Heart left ventricle (tissue), 13 donors: ENCODE results near the gene DCST1.
A peak's percentile ranks its signal among the peaks of the same experiment; 100 is the strongest.

ENCODE experiments used
- POLR2A ChIP-seq, 2 donors: fragments of 450-650 bp; IDR thresholded peaks; one replicate each; pipeline ENCODE4 v1.6.1; 2017; ENCODE audit warnings: antibody characterized with exemption in 2 of 2, mild to moderate bottlenecking in 2 of 2, moderate library complexity in 2 of 2
- TF ChIP-seq, protein P1 (sequence below), 12 donors: fragments of 200-600 bp; sonication (generic) in 4 of 12; IDR thresholded peaks; one replicate each; pipeline versions ENCODE4 v1.5.0 to v1.8.0; 2018 to 2022; ENCODE audit warnings: antibody characterized with exemption in 12 of 12, mild to moderate bottlenecking in 5 of 12
- donor health status: ischemic (EF 13 %, LVEDD 7.1; RV severe dilation, severe dysfunction).
- donor health status: DM: no; HTN: yes; CAD: no.
- donor health status: DM: no; HTN: no; CAD: no.
- donor health status: ischemic (EF 25% LVEDD 6.9; RV normal size, moderate dysfunction).
- donor health status: ischemic (EF 25% LVEDD 5.7; RV mildly dilated, moderate dysfunction).
- donor health status: ischemic (EF 35%, LVEDD 5.7; RV mildly dilated, moderate dysfunction).
- donor health status: nonischemic (EF 11% LVEDD 7.7; RV severe dilation, severe dysfunction).
- donor health status: DM: yes; HTN: yes; CAD: no.
- donor health status: PGD.
- donor health status: ischemic (EF 29% LVEDD 5.4; RV normal size, mild dysfunction).
- donor health status: nonischemic (EF 23%, LVEDD 6.1; RV moderate dilation, normal function).

DNA sequence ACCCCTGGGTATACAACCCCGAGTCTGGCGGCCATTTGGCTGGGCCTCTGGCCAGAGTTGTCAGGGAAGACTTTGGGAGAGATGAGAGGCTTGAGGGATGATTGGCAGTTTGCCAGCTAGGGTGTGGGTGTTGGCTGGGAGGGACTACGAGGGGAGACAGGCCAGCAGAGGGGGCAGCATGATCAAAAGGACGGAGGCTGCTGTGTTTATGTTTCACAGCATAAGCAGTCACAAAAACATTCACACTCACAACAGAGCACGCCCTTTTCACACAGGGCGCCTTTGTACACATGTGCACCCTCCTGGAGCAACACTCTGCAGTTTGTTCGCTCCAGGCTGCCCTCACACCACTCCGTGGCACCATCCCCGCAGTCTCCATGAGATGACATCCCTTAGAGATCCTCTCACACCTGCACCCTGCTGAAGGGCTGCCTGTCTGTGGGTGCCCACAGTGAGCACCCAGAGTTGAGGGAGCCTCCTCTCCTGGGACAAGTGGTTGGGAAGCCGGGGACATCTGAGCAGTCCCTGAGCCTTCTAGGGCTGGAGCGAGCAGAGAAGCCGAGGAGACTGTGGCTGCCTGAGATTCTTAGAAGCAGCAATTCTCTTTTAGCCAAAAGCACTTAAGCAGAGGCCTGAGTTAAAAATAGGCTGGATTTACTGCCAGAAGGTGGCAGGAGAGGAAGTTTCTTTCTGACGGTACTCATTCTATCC lies 60.4 kb downstream of the DCST1 start:
- no peak for TF ChIP-seq POLR2A (IDR thresholded peaks at IDR 0.05)
- TF ChIP-seq, protein P1, sequence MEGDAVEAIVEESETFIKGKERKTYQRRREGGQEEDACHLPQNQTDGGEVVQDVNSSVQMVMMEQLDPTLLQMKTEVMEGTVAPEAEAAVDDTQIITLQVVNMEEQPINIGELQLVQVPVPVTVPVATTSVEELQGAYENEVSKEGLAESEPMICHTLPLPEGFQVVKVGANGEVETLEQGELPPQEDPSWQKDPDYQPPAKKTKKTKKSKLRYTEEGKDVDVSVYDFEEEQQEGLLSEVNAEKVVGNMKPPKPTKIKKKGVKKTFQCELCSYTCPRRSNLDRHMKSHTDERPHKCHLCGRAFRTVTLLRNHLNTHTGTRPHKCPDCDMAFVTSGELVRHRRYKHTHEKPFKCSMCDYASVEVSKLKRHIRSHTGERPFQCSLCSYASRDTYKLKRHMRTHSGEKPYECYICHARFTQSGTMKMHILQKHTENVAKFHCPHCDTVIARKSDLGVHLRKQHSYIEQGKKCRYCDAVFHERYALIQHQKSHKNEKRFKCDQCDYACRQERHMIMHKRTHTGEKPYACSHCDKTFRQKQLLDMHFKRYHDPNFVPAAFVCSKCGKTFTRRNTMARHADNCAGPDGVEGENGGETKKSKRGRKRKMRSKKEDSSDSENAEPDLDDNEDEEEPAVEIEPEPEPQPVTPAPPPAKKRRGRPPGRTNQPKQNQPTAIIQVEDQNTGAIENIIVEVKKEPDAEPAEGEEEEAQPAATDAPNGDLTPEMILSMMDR (IDR thresholded peaks at IDR 0.05): peak in 10 of 12 donors; percentile 6 to 63 (median 36)
